NB4 (cell line): ENCODE measurements around the gene ATOX1.
"Not testable (repeated sequence)": the region's sequence is repeated elsewhere in the genome, so short reads cannot be mapped to it uniquely, and the experiment has no call there.

Source experiments
- DNase-seq: peaks from one replicate; pipeline ENCODE4 v3.0.0; 2010; ENCODE audit warnings: low read depth
- H3K4me3 ChIP-seq: one replicate; pipeline ENCODE4 v1.5.1; 2011; ENCODE audit warnings: mild to moderate bottlenecking, low read depth, low read length, moderate library complexity
- MYC ChIP-seq: IDR thresholded peaks from 2 replicates; pipeline ENCODE4 v1.6.1; 2011; ENCODE audit warnings: low read depth, low read length
- POLR2A ChIP-seq: IDR thresholded peaks from 2 replicates; pipeline ENCODE4 v1.6.1; 2011; ENCODE audit warnings: mild to moderate bottlenecking; ENCODE audit not compliant: insufficient read length; ENCODE audit errors: extremely low read depth
- TF ChIP-seq, protein P1 (sequence below): IDR thresholded peaks from 2 replicates; pipeline ENCODE4 v1.6.1; 2011; ENCODE audit warnings: low read depth, low read length
- TF ChIP-seq, protein P2 (sequence below): IDR thresholded peaks from one replicate; pipeline ENCODE4 v1.5.1; 2012; ENCODE audit warnings: low read depth, low read length

Gene ATOX1

DNA sequence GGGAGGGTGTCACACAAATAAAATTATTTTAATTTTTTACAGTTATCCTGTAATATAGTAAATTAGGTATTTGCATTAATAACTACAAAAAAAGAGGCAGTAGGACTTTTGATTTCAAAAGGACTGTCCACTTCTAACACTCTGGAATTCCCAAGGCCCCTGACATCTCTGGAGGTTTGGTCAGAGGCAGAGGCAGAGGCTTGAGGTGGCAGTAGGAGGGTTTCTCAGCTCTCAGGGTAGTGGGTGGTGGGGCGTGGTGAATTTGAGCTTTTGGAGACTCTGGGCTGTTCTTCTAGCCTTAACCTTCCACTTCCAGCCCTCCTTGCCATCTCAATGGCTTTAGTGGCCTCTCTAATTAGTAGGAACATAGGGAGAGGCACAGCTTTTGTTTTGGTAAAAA is 22.8 kb downstream of the ATOX1 start:
- DNase-seq: no peak
- no peak overlapping the region for H3K4me3 ChIP-seq
- TF ChIP-seq MYC (no peak), POLR2A (no peak)
- TF ChIP-seq, protein P1, sequence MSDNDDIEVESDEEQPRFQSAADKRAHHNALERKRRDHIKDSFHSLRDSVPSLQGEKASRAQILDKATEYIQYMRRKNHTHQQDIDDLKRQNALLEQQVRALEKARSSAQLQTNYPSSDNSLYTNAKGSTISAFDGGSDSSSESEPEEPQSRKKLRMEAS: no peak
- TF ChIP-seq, protein P2, sequence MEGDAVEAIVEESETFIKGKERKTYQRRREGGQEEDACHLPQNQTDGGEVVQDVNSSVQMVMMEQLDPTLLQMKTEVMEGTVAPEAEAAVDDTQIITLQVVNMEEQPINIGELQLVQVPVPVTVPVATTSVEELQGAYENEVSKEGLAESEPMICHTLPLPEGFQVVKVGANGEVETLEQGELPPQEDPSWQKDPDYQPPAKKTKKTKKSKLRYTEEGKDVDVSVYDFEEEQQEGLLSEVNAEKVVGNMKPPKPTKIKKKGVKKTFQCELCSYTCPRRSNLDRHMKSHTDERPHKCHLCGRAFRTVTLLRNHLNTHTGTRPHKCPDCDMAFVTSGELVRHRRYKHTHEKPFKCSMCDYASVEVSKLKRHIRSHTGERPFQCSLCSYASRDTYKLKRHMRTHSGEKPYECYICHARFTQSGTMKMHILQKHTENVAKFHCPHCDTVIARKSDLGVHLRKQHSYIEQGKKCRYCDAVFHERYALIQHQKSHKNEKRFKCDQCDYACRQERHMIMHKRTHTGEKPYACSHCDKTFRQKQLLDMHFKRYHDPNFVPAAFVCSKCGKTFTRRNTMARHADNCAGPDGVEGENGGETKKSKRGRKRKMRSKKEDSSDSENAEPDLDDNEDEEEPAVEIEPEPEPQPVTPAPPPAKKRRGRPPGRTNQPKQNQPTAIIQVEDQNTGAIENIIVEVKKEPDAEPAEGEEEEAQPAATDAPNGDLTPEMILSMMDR: no peak

DNA sequence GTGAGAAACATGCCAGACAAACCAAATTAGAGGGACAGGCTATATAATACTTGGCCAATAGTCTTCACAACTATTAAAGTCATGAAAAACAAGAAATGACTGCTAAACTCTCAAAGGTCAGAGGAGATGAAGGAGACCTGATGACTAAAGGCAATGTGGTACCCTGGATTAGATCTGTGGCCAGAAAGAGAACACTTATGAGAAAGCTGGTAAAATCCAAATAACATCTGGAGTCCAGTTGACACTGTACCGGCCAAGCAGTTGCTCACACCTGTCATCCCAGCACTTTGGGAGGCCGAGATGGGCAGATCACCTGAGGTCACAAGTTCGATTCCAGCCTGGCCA is 24.4 kb downstream of the ATOX1 start:
- DNase-seq: no peak
- TF ChIP-seq, protein P1: no peak
- TF ChIP-seq POLR2A: no peak
- TF ChIP-seq, protein P2: no peak
- TF ChIP-seq MYC: no peak
- H3K4me3 ChIP-seq: no peak overlapping the region

DNA sequence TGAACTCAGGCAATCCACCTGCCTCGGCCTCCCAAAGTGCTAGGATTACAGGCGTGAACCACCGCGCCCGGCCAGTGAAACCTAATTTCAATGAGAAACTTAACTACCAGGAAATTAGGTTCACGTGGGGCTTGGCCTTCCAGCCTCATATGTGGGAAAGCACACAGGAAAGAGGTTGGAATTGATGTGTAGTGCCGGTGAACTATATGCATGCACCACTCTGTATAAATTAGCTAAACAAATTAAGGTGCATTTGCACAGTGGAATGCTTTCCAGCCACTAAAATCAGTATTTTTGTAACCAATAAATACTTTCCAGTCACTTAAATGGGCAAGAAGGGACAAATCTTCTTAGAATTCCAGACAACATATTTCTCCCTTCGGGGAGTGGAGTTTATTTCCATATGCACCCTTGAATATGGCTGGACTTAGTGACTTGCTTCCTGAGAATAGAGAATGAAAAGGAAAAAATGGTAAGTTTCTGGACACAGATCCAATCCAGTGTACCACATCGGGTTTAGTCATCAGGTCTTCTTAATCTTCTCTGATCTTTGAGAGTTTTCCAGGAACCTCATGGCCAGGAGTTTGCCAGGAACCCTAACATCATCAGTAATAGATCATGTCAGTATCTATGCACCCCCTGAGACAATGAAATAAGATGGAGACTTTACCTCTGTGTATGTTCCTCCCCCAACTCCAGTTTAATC is 24.9 kb downstream of the ATOX1 start:
- TF ChIP-seq MYC (no peak), POLR2A (no peak)
- TF ChIP-seq, protein P1: no peak
- TF ChIP-seq, protein P2: no peak
- no peak for DNase-seq
- no peak overlapping the region for H3K4me3 ChIP-seq

DNA sequence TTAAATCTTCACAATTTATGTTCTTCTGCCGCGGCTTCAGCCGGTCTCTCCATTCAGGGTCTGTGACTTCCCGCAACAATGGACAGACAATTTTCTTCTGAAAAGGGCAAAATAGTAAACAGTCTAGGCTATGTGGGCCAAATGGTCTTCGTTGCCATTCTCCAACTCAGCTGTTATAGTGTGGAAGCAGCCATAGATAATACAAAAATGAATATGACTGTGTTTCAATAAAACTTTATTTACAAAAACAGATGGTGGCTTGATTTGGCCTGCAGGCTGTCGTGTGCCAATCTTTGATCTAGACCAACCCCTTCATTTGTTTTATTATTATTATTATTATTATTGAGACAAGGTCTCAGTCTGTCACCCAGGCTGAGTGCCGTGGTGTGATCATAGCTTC is 28.1 kb downstream of the ATOX1 start:
- H3K4me3 ChIP-seq: no peak overlapping the region
- no peak for TF ChIP-seq MYC
- TF ChIP-seq, protein P1: no peak
- TF ChIP-seq, protein P2: no peak
- DNase-seq: no peak

DNA sequence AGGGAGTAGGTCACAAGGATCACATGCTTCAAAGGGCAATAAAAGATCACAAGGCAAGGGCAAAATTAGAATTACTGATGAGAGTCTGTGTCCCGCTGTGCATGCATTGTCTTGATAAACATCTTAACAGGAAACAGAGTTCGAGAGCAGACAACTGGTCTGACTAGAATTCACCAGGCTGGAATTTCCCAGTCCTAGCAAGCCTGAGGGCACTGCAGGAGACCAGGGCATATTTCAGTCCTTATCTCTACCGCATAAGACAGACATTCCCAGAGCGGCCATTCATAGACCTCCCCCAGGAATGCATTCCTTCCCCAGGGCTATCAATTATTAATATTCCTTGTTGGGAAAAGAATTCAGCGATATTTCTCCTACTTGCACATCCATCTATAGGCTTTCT is 28.8 kb downstream of the ATOX1 start:
- not testable (repeated sequence) for H3K4me3 ChIP-seq, DNase-seq

DNA sequence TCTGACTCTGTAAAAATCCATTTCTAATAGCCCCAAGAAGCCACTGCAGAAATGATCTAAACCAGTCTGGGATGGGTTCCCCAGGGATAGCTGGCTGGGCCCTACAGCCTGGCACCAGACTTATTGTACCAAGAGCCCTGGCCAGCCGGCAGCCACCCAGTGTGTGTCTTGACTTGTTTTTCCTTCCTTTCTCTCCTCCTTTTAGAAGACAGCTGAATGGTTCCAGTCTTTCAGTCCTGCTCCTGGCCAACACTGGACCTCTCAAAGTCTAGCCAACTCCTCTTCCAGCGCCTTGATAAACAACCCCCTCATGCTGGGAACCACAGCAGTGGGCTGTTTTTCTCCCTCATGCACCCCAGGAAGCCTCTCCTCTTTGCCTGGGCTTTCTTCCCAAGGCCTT is 34.1 kb downstream of the ATOX1 start:
- no peak overlapping the region for H3K4me3 ChIP-seq
- no peak for DNase-seq
- TF ChIP-seq MYC: no peak
- TF ChIP-seq POLR2A: no peak
- TF ChIP-seq, protein P1: no peak
- TF ChIP-seq, protein P2: no peak
